ENCODE results near the gene FOXE3. TPM values are rescaled to one million over a fixed set of nuclear protein-coding genes. Genes with fewer than 3 reads are reported as not detected.
A peak's percentile ranks its signal among the peaks of the same experiment; 100 is the strongest.

FOXE3 gene
- total RNA-seq, 1 experiment from 2014 or later, result 0.15 TPM

GRCh38 chr1:47432071-47433036 is 16.3 kb downstream of the FOXE3 start:
- H2BK20ac ChIP-seq (ENCODE audit: low read depth, low read length, poor library complexity, severe bottlenecking), result no peak overlapping the region
- TF ChIP-seq CTCF (conservative IDR thresholded peaks at IDR 0.05), result peak; percentile 91
- no peak overlapping the region for H2AK5ac ChIP-seq (ENCODE audit: insufficient read length, low read length)
- no peak overlapping the region for H3K27ac Mint-ChIP-seq
- H2BK5ac ChIP-seq (ENCODE audit: insufficient read length, low read length), result no peak overlapping the region
- no peak overlapping the region for H3K9ac ChIP-seq (ENCODE audit: extremely low read depth, insufficient read length, low read length)
- no peak overlapping the region for H2BK12ac ChIP-seq (ENCODE audit: insufficient read length, low read depth, low read length)
- H3K9me3 Mint-ChIP-seq, result peaks cover 0 to 7% of the 10 kb centered on the region in 2 experiments; a peak in 1 of 5 replicates
- no peaks in the 10 kb centered on the region for H3K4me1 ChIP-seq (ENCODE audit: insufficient read depth, low read length)
- H4K8ac ChIP-seq (replicated peaks; ENCODE audit: insufficient read length, low read depth, low read length), result no peak overlapping the region
- H3K79me1 ChIP-seq (ENCODE audit: insufficient read depth, low read depth, low read length, poor library complexity, severe bottlenecking), result no peaks in the 10 kb centered on the region
- H4K20me1 ChIP-seq (ENCODE audit: control insufficient read depth, insufficient read depth, insufficient read length), result no peaks in the 10 kb centered on the region
- H3K27me3 ChIP-seq (ENCODE audit: insufficient read depth, low read length), result peaks cover 76% of the 10 kb centered on the region
- no peak overlapping the region for H3K14ac ChIP-seq (ENCODE audit: insufficient read depth, low read length)
- no peak overlapping the region for H3T11ph ChIP-seq (ENCODE audit: low read length)
- no peak overlapping the region for H3K56ac ChIP-seq (ENCODE audit: insufficient read length, low read depth, low read length)
- H2BK120ac ChIP-seq (ENCODE audit: low read depth, low read length, poor library complexity, severe bottlenecking), result no peak overlapping the region
- no peak overlapping the region for H3K27ac ChIP-seq (ENCODE audit: insufficient read length, low read depth, low read length)
- DNase-seq, result peak; percentile 87
- H3K36me3 Mint-ChIP-seq (ENCODE audit: insufficient read depth in 1 of 3, low read depth in 3 of 3), result no peaks in the 10 kb centered on the region; a peak in 2 of 7 replicates
- H4K91ac ChIP-seq (ENCODE audit: insufficient read length, low read depth, low read length), result no peak overlapping the region
- H3K23me2 ChIP-seq (ENCODE audit: insufficient read length, low read depth, low read length, poor library complexity, severe bottlenecking), result peaks cover 4% of the 10 kb centered on the region
- WGBS (ENCODE audit: extremely low coverage, insufficient read length, low lambda C conversion rate), result no CpG with 5 or more reads among the region's 32 CpGs
- H3K23ac ChIP-seq (ENCODE audit: insufficient read length, low read depth, low read length), result no peak overlapping the region
- H3K4me3 Mint-ChIP-seq, result peak overlapping the region; percentile 47 to 77
- H4K5ac ChIP-seq (ENCODE audit: insufficient read length, low read depth, low read length), result no peak overlapping the region
- no peak overlapping the region for H3K4ac ChIP-seq (ENCODE audit: low read depth, low read length)
- no peaks in the 10 kb centered on the region for H3K79me2 ChIP-seq (ENCODE audit: insufficient read depth, low read length)
- no peaks in the 10 kb centered on the region for H3K9me3 ChIP-seq (ENCODE audit: control insufficient read depth, low read depth, low read length)
- H3K18ac ChIP-seq (ENCODE audit: insufficient read length, low read depth, low read length), result no peak overlapping the region
- peaks cover 37 to 42% of the 10 kb centered on the region in 2 experiments for H3K4me1 Mint-ChIP-seq
- H2AFZ ChIP-seq (ENCODE audit: low read length), result no peak overlapping the region
- H3K4me2 ChIP-seq (ENCODE audit: insufficient read depth, insufficient read length, low read length), result peak overlapping the region; percentile 52
- peaks cover 97% of the 10 kb centered on the region for H3K27me3 Mint-ChIP-seq (ENCODE audit: low read depth)
- H2BK15ac ChIP-seq (ENCODE audit: low read depth, low read length), result no peak overlapping the region
